ENCODE results near the gene CCDC179.

The CCDC179 gene

DNA sequence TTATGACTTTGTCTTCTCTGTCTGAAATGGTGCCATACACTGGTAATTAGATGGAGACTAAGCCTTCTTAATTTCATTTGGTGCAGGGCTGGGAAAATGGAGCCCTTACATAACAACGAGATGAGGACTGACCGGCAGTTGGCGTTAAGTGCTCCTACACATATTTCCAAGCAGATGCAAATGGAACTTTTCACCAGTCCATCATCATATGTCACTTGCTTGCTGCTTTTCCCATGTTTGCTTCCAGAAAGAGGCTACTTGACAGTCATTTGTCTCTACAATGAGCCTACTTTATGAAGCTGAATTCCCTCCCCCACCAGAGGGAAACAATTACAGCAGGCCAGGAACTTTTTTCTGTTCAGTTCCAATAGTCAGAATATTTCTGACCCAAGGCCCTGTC is 63.2 kb downstream of the CCDC179 start:
- TF ChIP-seq, protein P1, sequence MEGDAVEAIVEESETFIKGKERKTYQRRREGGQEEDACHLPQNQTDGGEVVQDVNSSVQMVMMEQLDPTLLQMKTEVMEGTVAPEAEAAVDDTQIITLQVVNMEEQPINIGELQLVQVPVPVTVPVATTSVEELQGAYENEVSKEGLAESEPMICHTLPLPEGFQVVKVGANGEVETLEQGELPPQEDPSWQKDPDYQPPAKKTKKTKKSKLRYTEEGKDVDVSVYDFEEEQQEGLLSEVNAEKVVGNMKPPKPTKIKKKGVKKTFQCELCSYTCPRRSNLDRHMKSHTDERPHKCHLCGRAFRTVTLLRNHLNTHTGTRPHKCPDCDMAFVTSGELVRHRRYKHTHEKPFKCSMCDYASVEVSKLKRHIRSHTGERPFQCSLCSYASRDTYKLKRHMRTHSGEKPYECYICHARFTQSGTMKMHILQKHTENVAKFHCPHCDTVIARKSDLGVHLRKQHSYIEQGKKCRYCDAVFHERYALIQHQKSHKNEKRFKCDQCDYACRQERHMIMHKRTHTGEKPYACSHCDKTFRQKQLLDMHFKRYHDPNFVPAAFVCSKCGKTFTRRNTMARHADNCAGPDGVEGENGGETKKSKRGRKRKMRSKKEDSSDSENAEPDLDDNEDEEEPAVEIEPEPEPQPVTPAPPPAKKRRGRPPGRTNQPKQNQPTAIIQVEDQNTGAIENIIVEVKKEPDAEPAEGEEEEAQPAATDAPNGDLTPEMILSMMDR (IDR thresholded peaks at IDR 0.05; ENCODE audit: borderline replicate concordance, insufficient read depth, low read depth, low read length) = no peak
- no peak overlapping the region for H3K4me3 ChIP-seq (ENCODE audit: low read depth, low read length)

Measured in GM12875 (cell line).